Measurements from ENCODE around the gene BPIFB3. TPM values are rescaled to one million over a fixed set of nuclear protein-coding genes. Genes with fewer than 3 reads are reported as not detected.

Gene BPIFB3
- total and polyA plus RNA-seq, 2 of the 13 experiments (the other 11 are each of a cell fraction or from before 2014, with no cell fraction given), result 0.09 TPM; not detected in 1

DNA sequence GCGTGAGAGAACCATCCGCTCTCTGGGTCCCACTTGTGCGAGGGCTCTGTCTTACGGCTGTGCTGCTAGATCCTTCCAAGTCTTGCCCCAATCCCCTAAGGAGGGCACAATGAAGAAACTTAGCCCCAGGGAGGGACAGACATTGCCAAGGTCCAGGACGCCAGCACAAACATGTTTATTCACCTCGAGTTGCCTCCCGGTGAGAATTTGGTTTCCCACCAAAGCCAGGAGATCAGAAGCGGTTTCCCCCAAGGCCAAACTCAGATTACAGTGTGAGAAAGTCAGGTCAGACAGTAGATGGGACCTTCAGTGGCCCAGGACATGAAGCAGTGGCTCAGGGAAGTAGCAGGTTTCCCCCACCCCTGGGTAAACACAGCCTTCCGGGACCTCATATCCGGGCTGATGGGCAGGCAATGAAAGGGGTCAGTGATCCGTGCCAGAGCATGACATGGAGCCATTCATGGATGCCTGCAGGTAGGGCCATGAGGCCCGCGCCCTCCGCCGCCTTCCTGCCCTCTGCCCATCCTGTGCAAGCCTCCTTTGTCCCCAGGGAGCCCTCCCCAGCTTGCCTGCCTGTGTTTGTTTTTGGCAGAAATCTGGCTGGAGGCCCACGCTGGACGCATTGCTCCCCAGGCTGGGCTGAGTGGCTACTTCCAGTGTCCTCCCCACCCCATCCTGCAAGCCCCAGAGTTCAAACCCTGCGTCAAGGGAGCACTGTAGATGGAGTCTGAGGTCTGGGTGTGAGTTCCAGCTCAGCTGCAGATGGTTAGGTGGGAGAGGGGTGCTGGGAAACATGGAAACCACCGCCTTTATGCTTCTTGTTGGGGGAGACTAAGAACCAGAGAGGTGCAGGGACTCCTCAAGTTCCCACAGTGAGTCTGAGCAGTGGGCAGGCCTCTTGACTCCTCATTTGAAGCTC is 44.2 kb upstream of the BPIFB3 start (continued):
- TF ChIP-seq, protein P1, sequence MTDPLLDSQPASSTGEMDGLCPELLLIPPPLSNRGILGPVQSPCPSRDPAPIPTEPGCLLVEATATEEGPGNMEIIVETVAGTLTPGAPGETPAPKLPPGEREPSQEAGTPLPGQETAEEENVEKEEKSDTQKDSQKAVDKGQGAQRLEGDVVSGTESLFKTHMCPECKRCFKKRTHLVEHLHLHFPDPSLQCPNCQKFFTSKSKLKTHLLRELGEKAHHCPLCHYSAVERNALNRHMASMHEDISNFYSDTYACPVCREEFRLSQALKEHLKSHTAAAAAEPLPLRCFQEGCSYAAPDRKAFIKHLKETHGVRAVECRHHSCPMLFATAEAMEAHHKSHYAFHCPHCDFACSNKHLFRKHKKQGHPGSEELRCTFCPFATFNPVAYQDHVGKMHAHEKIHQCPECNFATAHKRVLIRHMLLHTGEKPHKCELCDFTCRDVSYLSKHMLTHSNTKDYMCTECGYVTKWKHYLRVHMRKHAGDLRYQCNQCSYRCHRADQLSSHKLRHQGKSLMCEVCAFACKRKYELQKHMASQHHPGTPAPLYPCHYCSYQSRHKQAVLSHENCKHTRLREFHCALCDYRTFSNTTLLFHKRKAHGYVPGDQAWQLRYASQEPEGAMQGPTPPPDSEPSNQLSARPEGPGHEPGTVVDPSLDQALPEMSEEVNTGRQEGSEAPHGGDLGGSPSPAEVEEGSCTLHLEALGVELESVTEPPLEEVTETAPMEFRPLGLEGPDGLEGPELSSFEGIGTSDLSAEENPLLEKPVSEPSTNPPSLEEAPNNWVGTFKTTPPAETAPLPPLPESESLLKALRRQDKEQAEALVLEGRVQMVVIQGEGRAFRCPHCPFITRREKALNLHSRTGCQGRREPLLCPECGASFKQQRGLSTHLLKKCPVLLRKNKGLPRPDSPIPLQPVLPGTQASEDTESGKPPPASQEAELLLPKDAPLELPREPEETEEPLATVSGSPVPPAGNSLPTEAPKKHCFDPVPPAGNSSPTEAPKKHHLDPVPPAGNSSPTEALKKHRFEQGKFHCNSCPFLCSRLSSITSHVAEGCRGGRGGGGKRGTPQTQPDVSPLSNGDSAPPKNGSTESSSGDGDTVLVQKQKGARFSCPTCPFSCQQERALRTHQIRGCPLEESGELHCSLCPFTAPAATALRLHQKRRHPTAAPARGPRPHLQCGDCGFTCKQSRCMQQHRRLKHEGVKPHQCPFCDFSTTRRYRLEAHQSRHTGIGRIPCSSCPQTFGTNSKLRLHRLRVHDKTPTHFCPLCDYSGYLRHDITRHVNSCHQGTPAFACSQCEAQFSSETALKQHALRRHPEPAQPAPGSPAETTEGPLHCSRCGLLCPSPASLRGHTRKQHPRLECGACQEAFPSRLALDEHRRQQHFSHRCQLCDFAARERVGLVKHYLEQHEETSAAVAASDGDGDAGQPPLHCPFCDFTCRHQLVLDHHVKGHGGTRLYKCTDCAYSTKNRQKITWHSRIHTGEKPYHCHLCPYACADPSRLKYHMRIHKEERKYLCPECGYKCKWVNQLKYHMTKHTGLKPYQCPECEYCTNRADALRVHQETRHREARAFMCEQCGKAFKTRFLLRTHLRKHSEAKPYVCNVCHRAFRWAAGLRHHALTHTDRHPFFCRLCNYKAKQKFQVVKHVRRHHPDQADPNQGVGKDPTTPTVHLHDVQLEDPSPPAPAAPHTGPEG (CRISPR knock-in tag; IDR thresholded peaks at IDR 0.05), result peak; percentile 61
- TF ChIP-seq, protein P2, sequence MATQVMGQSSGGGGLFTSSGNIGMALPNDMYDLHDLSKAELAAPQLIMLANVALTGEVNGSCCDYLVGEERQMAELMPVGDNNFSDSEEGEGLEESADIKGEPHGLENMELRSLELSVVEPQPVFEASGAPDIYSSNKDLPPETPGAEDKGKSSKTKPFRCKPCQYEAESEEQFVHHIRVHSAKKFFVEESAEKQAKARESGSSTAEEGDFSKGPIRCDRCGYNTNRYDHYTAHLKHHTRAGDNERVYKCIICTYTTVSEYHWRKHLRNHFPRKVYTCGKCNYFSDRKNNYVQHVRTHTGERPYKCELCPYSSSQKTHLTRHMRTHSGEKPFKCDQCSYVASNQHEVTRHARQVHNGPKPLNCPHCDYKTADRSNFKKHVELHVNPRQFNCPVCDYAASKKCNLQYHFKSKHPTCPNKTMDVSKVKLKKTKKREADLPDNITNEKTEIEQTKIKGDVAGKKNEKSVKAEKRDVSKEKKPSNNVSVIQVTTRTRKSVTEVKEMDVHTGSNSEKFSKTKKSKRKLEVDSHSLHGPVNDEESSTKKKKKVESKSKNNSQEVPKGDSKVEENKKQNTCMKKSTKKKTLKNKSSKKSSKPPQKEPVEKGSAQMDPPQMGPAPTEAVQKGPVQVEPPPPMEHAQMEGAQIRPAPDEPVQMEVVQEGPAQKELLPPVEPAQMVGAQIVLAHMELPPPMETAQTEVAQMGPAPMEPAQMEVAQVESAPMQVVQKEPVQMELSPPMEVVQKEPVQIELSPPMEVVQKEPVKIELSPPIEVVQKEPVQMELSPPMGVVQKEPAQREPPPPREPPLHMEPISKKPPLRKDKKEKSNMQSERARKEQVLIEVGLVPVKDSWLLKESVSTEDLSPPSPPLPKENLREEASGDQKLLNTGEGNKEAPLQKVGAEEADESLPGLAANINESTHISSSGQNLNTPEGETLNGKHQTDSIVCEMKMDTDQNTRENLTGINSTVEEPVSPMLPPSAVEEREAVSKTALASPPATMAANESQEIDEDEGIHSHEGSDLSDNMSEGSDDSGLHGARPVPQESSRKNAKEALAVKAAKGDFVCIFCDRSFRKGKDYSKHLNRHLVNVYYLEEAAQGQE (IDR thresholded peaks at IDR 0.05; ENCODE audit: borderline replicate concordance in 1 of 2, low read depth in 1 of 2, low read length in 2 of 2), result peak in 1 of 2 experiments; percentile 67; a peak in 3 of 4 replicates
- TF ChIP-seq TGIF2 (CRISPR knock-in tag; IDR thresholded peaks at IDR 0.05) (peak; percentile 57), ZNF317 (CRISPR knock-in tag; IDR thresholded peaks at IDR 0.05) (peak; percentile 93), SNAI1 (CRISPR knock-in tag; IDR thresholded peaks at IDR 0.05; ENCODE audit: borderline replicate concordance) (no peak)
- TF ChIP-seq, protein P3, sequence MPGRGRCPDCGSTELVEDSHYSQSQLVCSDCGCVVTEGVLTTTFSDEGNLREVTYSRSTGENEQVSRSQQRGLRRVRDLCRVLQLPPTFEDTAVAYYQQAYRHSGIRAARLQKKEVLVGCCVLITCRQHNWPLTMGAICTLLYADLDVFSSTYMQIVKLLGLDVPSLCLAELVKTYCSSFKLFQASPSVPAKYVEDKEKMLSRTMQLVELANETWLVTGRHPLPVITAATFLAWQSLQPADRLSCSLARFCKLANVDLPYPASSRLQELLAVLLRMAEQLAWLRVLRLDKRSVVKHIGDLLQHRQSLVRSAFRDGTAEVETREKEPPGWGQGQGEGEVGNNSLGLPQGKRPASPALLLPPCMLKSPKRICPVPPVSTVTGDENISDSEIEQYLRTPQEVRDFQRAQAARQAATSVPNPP (CRISPR knock-in tag; IDR thresholded peaks at IDR 0.05), result peak; percentile 6; the same call in 1 of the 2 replicates
- TF ChIP-seq, protein P4, sequence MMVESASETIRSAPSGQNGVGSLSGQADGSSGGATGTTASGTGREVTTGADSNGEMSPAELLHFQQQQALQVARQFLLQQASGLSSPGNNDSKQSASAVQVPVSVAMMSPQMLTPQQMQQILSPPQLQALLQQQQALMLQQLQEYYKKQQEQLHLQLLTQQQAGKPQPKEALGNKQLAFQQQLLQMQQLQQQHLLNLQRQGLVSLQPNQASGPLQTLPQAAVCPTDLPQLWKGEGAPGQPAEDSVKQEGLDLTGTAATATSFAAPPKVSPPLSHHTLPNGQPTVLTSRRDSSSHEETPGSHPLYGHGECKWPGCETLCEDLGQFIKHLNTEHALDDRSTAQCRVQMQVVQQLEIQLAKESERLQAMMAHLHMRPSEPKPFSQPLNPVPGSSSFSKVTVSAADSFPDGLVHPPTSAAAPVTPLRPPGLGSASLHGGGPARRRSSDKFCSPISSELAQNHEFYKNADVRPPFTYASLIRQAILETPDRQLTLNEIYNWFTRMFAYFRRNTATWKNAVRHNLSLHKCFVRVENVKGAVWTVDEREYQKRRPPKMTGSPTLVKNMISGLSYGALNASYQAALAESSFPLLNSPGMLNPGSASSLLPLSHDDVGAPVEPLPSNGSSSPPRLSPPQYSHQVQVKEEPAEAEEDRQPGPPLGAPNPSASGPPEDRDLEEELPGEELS (CRISPR knock-in tag; IDR thresholded peaks at IDR 0.05), result peak; percentile 95
- TF ChIP-seq, protein P5, sequence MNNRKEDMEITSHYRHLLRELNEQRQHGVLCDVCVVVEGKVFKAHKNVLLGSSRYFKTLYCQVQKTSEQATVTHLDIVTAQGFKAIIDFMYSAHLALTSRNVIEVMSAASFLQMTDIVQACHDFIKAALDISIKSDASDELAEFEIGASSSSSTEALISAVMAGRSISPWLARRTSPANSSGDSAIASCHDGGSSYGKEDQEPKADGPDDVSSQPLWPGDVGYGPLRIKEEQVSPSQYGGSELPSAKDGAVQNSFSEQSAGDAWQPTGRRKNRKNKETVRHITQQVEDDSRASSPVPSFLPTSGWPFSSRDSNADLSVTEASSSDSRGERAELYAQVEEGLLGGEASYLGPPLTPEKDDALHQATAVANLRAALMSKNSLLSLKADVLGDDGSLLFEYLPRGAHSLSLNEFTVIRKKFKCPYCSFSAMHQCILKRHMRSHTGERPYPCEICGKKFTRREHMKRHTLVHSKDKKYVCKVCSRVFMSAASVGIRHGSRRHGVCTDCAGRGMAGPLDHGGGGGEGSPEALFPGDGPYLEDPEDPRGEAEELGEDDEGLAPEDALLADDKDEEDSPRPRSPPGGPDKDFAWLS (CRISPR knock-in tag; IDR thresholded peaks at IDR 0.05; ENCODE audit: borderline replicate concordance), result peak; percentile 100
- TF ChIP-seq, protein P6, sequence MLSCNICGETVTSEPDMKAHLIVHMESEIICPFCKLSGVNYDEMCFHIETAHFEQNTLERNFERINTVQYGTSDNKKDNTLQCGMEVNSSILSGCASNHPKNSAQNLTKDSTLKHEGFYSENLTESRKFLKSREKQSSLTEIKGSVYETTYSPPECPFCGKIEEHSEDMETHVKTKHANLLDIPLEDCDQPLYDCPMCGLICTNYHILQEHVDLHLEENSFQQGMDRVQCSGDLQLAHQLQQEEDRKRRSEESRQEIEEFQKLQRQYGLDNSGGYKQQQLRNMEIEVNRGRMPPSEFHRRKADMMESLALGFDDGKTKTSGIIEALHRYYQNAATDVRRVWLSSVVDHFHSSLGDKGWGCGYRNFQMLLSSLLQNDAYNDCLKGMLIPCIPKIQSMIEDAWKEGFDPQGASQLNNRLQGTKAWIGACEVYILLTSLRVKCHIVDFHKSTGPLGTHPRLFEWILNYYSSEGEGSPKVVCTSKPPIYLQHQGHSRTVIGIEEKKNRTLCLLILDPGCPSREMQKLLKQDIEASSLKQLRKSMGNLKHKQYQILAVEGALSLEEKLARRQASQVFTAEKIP (CRISPR knock-in tag; IDR thresholded peaks at IDR 0.05; ENCODE audit: borderline replicate concordance), result no peak
